Measurements from ENCODE around the gene MOSPD2. TPM values are rescaled to one million over a fixed set of nuclear protein-coding genes. Genes with fewer than 3 reads are reported as not detected.

Gene MOSPD2
- 7.3 to 10.2 TPM (median 8.8 TPM) in 5 replicates for total RNA-seq (2022; extraction: Qiagen RNA extraction)

DNA sequence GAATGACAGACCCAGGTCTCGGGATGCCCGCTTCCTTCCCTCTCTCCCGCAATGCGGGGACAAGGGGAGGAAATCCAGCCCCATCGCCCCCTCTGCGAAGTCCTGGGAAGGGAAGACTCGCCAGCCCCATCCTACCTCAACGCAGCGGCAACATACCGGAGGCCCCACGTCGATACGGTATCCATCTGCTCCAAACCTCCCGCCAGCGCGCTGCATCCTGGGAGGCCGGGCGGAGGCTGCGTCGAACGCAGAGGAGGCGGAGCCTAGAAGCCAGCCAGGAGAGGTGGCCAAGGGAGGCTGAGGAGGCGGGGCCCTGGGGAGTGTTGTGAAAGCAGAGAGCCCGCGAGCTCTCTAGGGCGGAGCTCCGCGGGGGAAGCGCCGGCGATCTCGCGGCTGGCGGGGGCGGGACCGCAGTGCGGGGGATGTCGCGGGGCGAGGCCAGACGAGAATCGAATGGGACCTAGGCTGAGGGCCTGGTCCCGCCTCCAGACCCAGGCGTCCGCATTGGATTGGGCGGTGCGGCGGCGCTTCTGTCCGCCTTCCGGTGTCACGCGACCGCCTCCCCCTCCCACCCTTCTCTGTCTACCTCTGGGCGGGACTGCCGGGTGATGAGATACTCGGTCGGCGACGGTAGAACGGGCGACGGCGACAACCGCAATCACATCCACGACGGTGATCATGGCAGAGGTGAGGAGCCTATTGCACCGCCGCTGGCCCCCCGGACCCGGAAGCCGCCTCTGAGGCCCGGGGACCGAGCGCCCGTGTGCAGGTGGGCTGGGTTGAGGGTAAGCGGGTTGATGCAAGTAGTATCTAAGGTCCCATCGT is at the start of gene MOSPD2, which contains the start of gene FANCB:
TSS of gene MOSPD2 (plus strand) at position 571 of the 825 bp plus-strand sequence. CDS start at position 679, 108 bp downstream.
TSS of gene FANCB (minus strand) at position 219 of the 825 bp plus-strand sequence. CDS start 7,559 bp downstream, outside the sequence.

Other genes starting within 250 kb of the MOSPD2 start
- gene FANCB, start 352 bp upstream of the MOSPD2 start, total RNA-seq (2022; extraction: Qiagen RNA extraction), result 2.0 to 4.4 TPM (median 2.8 TPM) in 5 replicates